HUES64 (cell line): ENCODE measurements around the gene ATG4A.

ENCODE experiments used
- H3K27ac ChIP-seq: 2 replicates; pipeline ENCODE4 v1.7.0; 2013; ENCODE audit warnings: low read depth, low read length, inconsistent platforms
- H3K27me3 ChIP-seq: 2 replicates; pipeline ENCODE4 v1.6.1; 2013; ENCODE audit warnings: mild to moderate bottlenecking, low read length; ENCODE audit not compliant: insufficient read depth
- H3K36me3 ChIP-seq: 2 replicates; pipeline ENCODE4 v1.6.1; 2013; ENCODE audit warnings: mild to moderate bottlenecking, low read length; ENCODE audit not compliant: insufficient read depth
- H3K4me1 ChIP-seq: 2 replicates; pipeline ENCODE4 v1.6.1; 2013; ENCODE audit warnings: mild to moderate bottlenecking, low read length, moderate library complexity; ENCODE audit not compliant: insufficient read depth
- H3K4me3 ChIP-seq: 2 replicates; pipeline ENCODE4 v1.5.1; 2013; ENCODE audit warnings: mild to moderate bottlenecking, low read length, moderate library complexity
- H3K9ac ChIP-seq: 2 replicates; pipeline ENCODE4 v1.6.1; 2013; ENCODE audit warnings: mild to moderate bottlenecking, low read depth, low read length
- H3K9me3 ChIP-seq: 2 replicates; pipeline ENCODE4 v1.6.1; 2013; ENCODE audit warnings: low read depth, low read length; ENCODE audit not compliant: insufficient read depth
- WGBS: fragments of 150-250, 120-280 bp; methylation state at CpG from one replicate; pipeline ENCODE4 v1.1.7; 2013; ENCODE audit warnings: missing lambda C conversion rate; 5-methylcytosine and 5-hydroxymethylcytosine counted together

The ATG4A gene

GRCh38 chrX:108156934-108157466 lies 65.4 kb downstream of the ATG4A start:
- Histone ChIP-seq H3K4me3 (no peak overlapping the region), H3K9me3 (no peaks in the 10 kb centered on the region), H3K27me3 (no peaks in the 10 kb centered on the region), H3K4me1 (no peaks in the 10 kb centered on the region), H3K36me3 (no peaks in the 10 kb centered on the region), H3K27ac (no peak overlapping the region), H3K9ac (no peak overlapping the region)
- WGBS = 92% methylated on average over 8 of the region's 8 CpGs

DNA sequence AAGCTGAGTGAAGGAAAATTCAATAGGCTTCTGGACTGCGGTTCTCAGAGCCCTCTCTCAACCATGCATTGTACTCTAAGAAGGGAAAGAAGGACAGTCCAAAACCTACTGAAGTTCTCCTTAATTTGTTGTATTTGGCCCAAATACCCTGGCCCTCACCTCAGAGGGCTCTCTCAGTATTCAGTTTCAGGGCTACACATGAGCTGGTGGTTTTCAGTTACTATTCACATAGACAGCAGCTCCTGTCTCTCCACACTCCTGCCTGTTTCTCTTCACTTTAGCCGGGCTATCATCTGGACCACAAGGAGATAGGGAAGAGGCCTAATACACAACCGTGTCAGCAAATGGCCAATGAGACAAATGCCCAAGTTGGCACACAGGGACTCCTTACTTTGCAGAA lies 66.0 kb downstream of the ATG4A start:
- Histone ChIP-seq H3K27me3 (no peaks in the 10 kb centered on the region), H3K27ac (no peak overlapping the region), H3K9ac (no peak overlapping the region), H3K4me3 (no peak overlapping the region), H3K4me1 (no peaks in the 10 kb centered on the region), H3K9me3 (no peaks in the 10 kb centered on the region), H3K36me3 (no peaks in the 10 kb centered on the region)
- 92% methylated on average over 3 of the region's 3 CpGs for WGBS

- Histone ChIP-seq H3K9ac (no peak overlapping the region), H3K4me1 (no peaks in the 10 kb centered on the region), H3K27ac (no peak overlapping the region), H3K9me3 (no peaks in the 10 kb centered on the region), H3K36me3 (no peaks in the 10 kb centered on the region), H3K27me3 (no peaks in the 10 kb centered on the region), H3K4me3 (no peak overlapping the region)
- 93% methylated on average over 11 of the region's 11 CpGs for WGBS
These were observed 67.6 kb downstream of the ATG4A start for GRCh38 chrX:108159028-108159670.

DNA sequence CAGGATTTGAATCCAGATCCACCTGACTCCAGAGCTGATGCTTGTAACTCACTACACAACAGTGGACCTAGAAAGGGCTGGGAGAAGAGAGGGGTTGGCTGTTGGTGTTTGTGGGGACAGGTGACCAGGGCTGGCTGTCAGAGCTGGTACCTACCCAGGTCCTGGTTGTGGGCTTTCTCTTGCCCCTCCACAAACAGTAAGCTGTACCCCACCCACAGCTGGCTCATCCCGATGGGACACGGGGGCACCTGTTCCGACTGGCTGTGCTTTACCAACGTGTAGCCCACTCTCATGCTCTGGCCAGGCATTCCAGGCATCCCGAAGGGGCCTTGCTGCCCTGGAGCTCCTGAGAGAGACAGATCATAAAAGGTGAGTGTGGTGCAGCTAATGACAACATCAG lies 68.7 kb downstream of the ATG4A start:
- Histone ChIP-seq H3K9ac (no peak overlapping the region), H3K27ac (no peak overlapping the region), H3K27me3 (no peaks in the 10 kb centered on the region), H3K9me3 (no peaks in the 10 kb centered on the region), H3K4me1 (no peaks in the 10 kb centered on the region), H3K4me3 (no peak overlapping the region), H3K36me3 (no peaks in the 10 kb centered on the region)
- WGBS = 92% methylated on average over 5 of the region's 5 CpGs

DNA sequence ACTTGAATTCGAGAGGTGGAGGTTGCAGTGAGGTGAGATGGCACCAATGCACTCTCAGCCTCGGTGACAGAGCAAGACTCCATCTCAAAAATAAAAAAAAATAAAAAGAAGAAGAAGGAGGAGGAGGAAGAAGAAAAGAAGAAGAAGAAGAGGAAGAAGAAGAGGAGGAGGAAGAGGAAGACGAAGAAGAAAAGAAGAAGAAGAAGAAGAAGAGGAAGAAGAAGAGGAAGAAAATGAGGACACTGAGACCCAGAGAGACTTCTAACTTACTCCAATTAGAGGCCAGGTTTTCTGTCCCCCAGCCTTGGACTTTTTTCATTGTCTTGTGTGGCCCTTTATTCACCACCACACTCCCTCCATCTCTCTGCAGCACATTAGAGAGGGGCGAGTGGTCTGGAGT lies 70.7 kb downstream of the ATG4A start:
- Histone ChIP-seq H3K9ac (no peak overlapping the region), H3K4me3 (no peak overlapping the region), H3K9me3 (no peaks in the 10 kb centered on the region), H3K27ac (no peak overlapping the region), H3K36me3 (no peaks in the 10 kb centered on the region), H3K4me1 (no peaks in the 10 kb centered on the region), H3K27me3 (no peaks in the 10 kb centered on the region)
- 87% methylated on average over 3 of the region's 4 CpGs for WGBS

DNA sequence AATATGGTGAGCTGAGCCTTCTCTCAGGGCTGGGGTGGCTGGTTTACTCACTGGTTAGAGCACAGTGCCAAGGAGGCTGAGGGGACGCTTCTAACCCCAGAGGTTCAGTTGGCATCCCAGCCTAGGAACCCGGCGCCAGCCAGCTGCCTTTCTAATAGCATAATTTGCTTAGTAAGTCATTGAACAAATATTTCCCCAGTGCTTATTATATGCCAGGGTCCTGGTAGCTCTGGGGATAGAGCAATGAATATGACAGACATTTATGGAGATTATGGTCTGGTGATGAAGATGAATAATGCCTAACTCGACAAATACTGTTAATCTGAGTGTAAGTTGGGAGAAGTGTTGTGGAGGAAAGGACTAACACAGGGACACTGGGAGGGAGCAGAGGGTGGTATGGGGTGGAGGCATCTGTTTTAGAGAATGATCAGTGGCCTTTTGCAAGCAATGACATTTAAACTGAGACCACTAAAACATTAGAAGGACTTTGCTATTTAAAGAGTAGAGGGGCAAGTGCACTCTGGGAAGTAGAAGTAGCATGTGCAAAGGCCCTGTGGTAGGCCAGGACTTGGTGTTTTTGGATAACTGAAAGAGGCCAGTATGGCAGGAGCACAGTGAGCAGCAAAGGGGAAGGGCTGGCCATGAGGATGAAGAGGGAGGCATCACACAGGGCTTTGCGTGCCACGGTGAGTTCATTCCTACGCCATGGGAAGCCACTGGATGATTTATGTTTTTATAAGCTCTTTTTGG lies 71.9 kb downstream of the ATG4A start:
- WGBS = 78% methylated on average over 5 of the region's 7 CpGs
- no peaks in the 10 kb centered on the region for H3K36me3 ChIP-seq
- no peak overlapping the region for H3K27ac ChIP-seq
- no peaks in the 10 kb centered on the region for H3K4me1 ChIP-seq
- no peaks in the 10 kb centered on the region for H3K9me3 ChIP-seq
- no peaks in the 10 kb centered on the region for H3K27me3 ChIP-seq
- no peak overlapping the region for H3K9ac ChIP-seq
- H3K4me3 ChIP-seq = no peak overlapping the region

- peaks cover 3% of the 10 kb centered on the region; the same call in 1 of the 2 replicates for H3K36me3 ChIP-seq
- H3K4me3 ChIP-seq = no peak overlapping the region
- WGBS = 78% methylated on average over 7 of the region's 7 CpGs
These were observed 74.0 kb downstream of the ATG4A start for GRCh38 chrX:108165383-108166111.

GRCh38 chrX:108167211-108167872 lies 75.8 kb downstream of the ATG4A start:
- Histone ChIP-seq H3K9me3 (no peaks in the 10 kb centered on the region), H3K36me3 (peaks cover 3% of the 10 kb centered on the region; the same call in 1 of the 2 replicates), H3K27ac (no peak overlapping the region), H3K4me1 (no peaks in the 10 kb centered on the region), H3K4me3 (no peak overlapping the region), H3K9ac (no peak overlapping the region), H3K27me3 (no peaks in the 10 kb centered on the region)
- WGBS = 100% methylated on average over 2 of the region's 5 CpGs

More at GRCh38 chrX:108165383-108166111, 74.0 kb downstream of the ATG4A start:
- no peaks in the 10 kb centered on the region for H3K9me3 ChIP-seq
- H3K27me3 ChIP-seq = no peaks in the 10 kb centered on the region
- H3K9ac ChIP-seq = no peak overlapping the region
- no peak overlapping the region for H3K27ac ChIP-seq
- H3K4me1 ChIP-seq = no peaks in the 10 kb centered on the region

GRCh38 chrX:108168961-108169740 lies 77.6 kb downstream of the ATG4A start:
- Histone ChIP-seq H3K9ac (no peak overlapping the region), H3K9me3 (no peaks in the 10 kb centered on the region), H3K4me1 (no peaks in the 10 kb centered on the region), H3K4me3 (no peak overlapping the region), H3K36me3 (peaks cover 3% of the 10 kb centered on the region; the same call in 1 of the 2 replicates), H3K27ac (no peak overlapping the region), H3K27me3 (no peaks in the 10 kb centered on the region)
- WGBS = 94% methylated on average over 8 of the region's 9 CpGs

DNA sequence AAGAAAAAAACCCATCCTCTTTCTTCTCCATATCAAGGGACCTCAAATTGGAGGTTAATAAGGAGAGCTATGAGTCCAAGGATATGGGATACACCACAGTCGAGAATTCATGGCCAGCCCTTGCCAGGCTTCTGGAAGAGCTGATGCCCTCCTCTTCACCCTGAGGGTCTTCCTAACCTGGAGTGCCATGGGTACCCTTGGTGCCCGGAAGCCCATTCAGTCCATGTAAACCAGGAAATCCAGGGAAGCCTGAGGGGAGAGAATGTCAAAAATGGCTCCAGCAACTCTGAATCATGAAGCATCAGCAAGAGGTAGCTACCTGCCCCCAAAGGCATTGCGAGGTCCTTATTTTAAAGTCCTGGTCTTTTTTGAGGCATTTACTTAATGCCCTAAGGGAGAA lies 78.2 kb downstream of the ATG4A start:
- no peak overlapping the region for H3K4me3 ChIP-seq
- H3K27ac ChIP-seq = no peak overlapping the region
- H3K4me1 ChIP-seq = no peaks in the 10 kb centered on the region
- H3K9ac ChIP-seq = no peak overlapping the region
- no peaks in the 10 kb centered on the region for H3K9me3 ChIP-seq
- no peaks in the 10 kb centered on the region for H3K27me3 ChIP-seq
- peaks cover 3% of the 10 kb centered on the region; the same call in 1 of the 2 replicates for H3K36me3 ChIP-seq
- WGBS = 100% methylated on average over 3 of the region's 3 CpGs
